A549 (cell line): Measurements from ENCODE around the gene CBX5. TPM values are rescaled to one million over a fixed set of nuclear protein-coding genes. Genes with fewer than 3 reads are reported as not detected.

Experiments used
- ATAC-seq, 2 experiments: fragments of 200-7000 bp in 1 of 2; fragments of >200 bp in 1 of 2; cut with Nextera tagmentation in 1 of 2; cut with Tn5 transposase in 1 of 2; 3 replicates each; pipeline versions ENCODE4 v1.8.0 to v1.9.1; 2018 to 2020; ENCODE audit warnings: mild to moderate bottlenecking in 1 of 2, moderate library complexity in 1 of 2
- CTCF ChIA-PET: fragments of 300-600 bp; sonication (Branson Sonifier 250); formaldehyde crosslinking; extraction: SDS; loops from one replicate; lab custom pipeline; 2021; ENCODE audit warnings: antibody characterized with exemption, inconsistent platforms; lab: Yijun Ruan, JAX
- POLR2A ChIA-PET: fragments of 350-600 bp; formaldehyde crosslinking; extraction: SDS; loops from one replicate; lab custom pipeline; 2021; ENCODE audit warnings: antibody characterized with exemption, inconsistent platforms; lab: Yijun Ruan, JAX
- DNase-seq, 2 experiments: peaks; one replicate each; pipeline versions ENCODE4 v3.0.0 to v3.0.0-alpha.2; 2011 to 2016; ENCODE audit warnings: low read depth in 1 of 2, low spot score in 1 of 2
- FAIRE-seq: peaks from 2 replicates; lab custom pipeline; 2011; peaks lifted over from hg19 to GRCh38; lab: Jason Lieb, UNC
- H3K27ac ChIP-seq, 2 experiments: fragments of >200 bp; sonication (Bioruptor Twin); formaldehyde crosslinking; 3 replicates each; pipeline ENCODE4 v1.5.1; 2016 to 2017
- H3K4me1 ChIP-seq: fragments of >200 bp; sonication (Bioruptor Twin); formaldehyde crosslinking; 3 replicates; pipeline ENCODE4 v1.6.1; 2016
- H3K4me2 ChIP-seq: fragments of >200 bp; sonication (Bioruptor Twin); formaldehyde crosslinking; 3 replicates; pipeline ENCODE4 v1.6.1; 2016
- H3K4me3 ChIP-seq: fragments of >200 bp; sonication (Bioruptor Twin); formaldehyde crosslinking; 3 replicates; pipeline ENCODE4 v1.5.1; 2016
- H3K9me3 ChIP-seq: fragments of >200 bp; sonication (Bioruptor Twin); formaldehyde crosslinking; 3 replicates; pipeline ENCODE4 v1.6.1; 2016
- BHLHE40 ChIP-seq: IDR thresholded peaks from 2 replicates; pipeline ENCODE4 v1.6.1; 2012; ENCODE audit warnings: low read depth, low read length, inconsistent platforms
- EHMT2 ChIP-seq: fragments of 200-600 bp; sonication (generic); IDR thresholded peaks from 2 replicates; pipeline ENCODE4 v1.6.1; 2016; ENCODE audit warnings: antibody characterized with exemption, low read depth, mild to moderate bottlenecking, moderate library complexity
- ESRRA ChIP-seq: fragments of 150-350 bp; IDR thresholded peaks from 2 replicates; pipeline ENCODE4 v1.6.1; 2014; ENCODE audit warnings: mild to moderate bottlenecking, low read length, borderline replicate concordance
- FOSB ChIP-seq: fragments of 250-450 bp; sonication (Bioruptor Pico); IDR thresholded peaks from 2 replicates; pipeline ENCODE4 v1.5.0; 2020; ENCODE audit warnings: mild to moderate bottlenecking, moderate library complexity
- HEYL ChIP-seq: fragments of 250-450 bp; sonication (Bioruptor Pico); IDR thresholded peaks from 2 replicates; pipeline ENCODE4 v1.8.0; 2021; ENCODE audit warnings: mild to moderate bottlenecking, moderate library complexity
- KDM1A ChIP-seq: fragments of 200-600 bp; sonication (generic); IDR thresholded peaks from 2 replicates; pipeline ENCODE4 v1.6.1; 2016; ENCODE audit warnings: low read depth, mild to moderate bottlenecking
- POLR2A ChIP-seq: IDR thresholded peaks from 2 replicates; pipeline ENCODE4 v1.6.1; 2012; ENCODE audit warnings: mild to moderate bottlenecking, low read length
- POLR2AphosphoS2 ChIP-seq: conservative IDR thresholded peaks from 2 replicates; pipeline ENCODE4 v1.6.1; 2012; ENCODE audit warnings: low read length, improper control_type of control experiment, inconsistent platforms
- RAD21 ChIP-seq, 2 experiments: fragments of >200 bp in 1 of 2; sonication (Bioruptor Twin) in 1 of 2; formaldehyde crosslinking in 1 of 2; IDR thresholded peaks in 1 of 2; conservative IDR thresholded peaks in 1 of 2; 2 replicates in 1 of 2; 3 replicates in 1 of 2; pipeline ENCODE4 v1.6.1; 2012 to 2018; ENCODE audit warnings: inconsistent platforms in 1 of 2
- RARB ChIP-seq: fragments of 250-450 bp; sonication (Bioruptor Pico); IDR thresholded peaks from 2 replicates; pipeline ENCODE4 v1.8.0; 2021; ENCODE audit warnings: mild to moderate bottlenecking, moderate library complexity
- RFX5 ChIP-seq: fragments of 450-650 bp; IDR thresholded peaks from 2 replicates; pipeline ENCODE4 v1.7.1; 2014; ENCODE audit warnings: antibody characterized with exemption, mild to moderate bottlenecking, moderate library complexity
- RNF2 ChIP-seq: fragments of 200-600 bp; sonication (generic); IDR thresholded peaks from 2 replicates; pipeline ENCODE4 v1.6.1; 2016; ENCODE audit warnings: low read depth, mild to moderate bottlenecking, antibody characterized with exemption, moderate library complexity, borderline replicate concordance
- SMC3 ChIP-seq: fragments of >200 bp; sonication (Bioruptor Twin); formaldehyde crosslinking; IDR thresholded peaks from 3 replicates; pipeline ENCODE4 v1.6.1; 2018; ENCODE audit warnings: inconsistent platforms
- ZC3H11A ChIP-seq: fragments of 450-650 bp; IDR thresholded peaks from 2 replicates; pipeline ENCODE4 v1.6.1; 2014; ENCODE audit warnings: antibody characterized with exemption, mild to moderate bottlenecking
- ZFP36 ChIP-seq: fragments of 450-650 bp; IDR thresholded peaks from 2 replicates; pipeline ENCODE4 v1.6.1; 2014; ENCODE audit warnings: borderline replicate concordance; ENCODE audit not compliant: partially characterized antibody
- WGBS: methylation state at CpG from one replicate; pipeline ENCODE4 v1.1.6; 2017; ENCODE audit errors: missing lambda C conversion rate; 5-methylcytosine and 5-hydroxymethylcytosine counted together
- polyA plus RNA-seq, 4 experiments: library from polyadenylated mRNA; depleted of rRNA in 3 of 4; stranded (reverse); fragments of >200 nt; fragmentation: RNase III in 1 of 4; extraction: RNeasy Plus Mini Kit Qiagen cat#74134 plus additional on column Dnase treatment in 1 of 4; gene quantifications; 2 replicates in 3 of 4; 3 replicates in 1 of 4; pipeline ENCODE4 v1.2.3, GENCODE V29; 2011 to 2017
- TF ChIP-seq, protein P1 (sequence below): IDR thresholded peaks from 2 replicates; pipeline ENCODE4 v1.6.1; 2012
- TF ChIP-seq, protein P2 (sequence below): fragments of 150-350 bp; IDR thresholded peaks from 2 replicates; pipeline ENCODE4 v1.6.1; 2014; ENCODE audit warnings: low read depth, mild to moderate bottlenecking, low read length
- TF ChIP-seq, protein P3 (sequence below): fragments of >200 bp; sonication (Bioruptor Twin); formaldehyde crosslinking; IDR thresholded peaks from 3 replicates; pipeline ENCODE4 v1.5.1; 2016
- TF ChIP-seq, protein P4 (sequence below): IDR thresholded peaks from 2 replicates; pipeline ENCODE4 v1.6.1; 2012; ENCODE audit warnings: low read depth, borderline replicate concordance

Gene CBX5
- polyA plus RNA-seq, 2 of the 4 experiments (the other 2 are of a cell fraction), result 39.5 to 129 TPM

DNA sequence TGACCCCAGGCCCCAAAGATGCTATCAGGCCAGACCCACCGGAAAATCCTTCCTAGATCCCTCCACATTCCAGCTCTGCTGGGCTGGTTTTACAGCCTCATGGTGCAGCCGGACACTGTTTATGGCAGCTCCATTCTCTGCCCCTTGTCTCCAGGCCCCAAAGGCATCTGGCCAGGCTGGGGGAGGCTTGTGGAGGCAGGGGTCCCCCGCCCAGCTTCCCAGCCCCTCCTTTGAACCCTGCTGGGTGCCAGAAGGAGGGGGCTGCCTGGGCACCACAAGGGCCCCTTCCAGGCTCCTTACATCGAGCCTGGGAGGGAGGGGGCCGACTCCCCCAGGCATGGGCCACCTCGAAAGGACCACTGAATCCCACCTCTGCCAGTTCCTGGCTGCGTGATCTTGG, 71.3 kb downstream of the CBX5 start:
- no peak for DNase-seq
- Histone ChIP-seq H3K4me1 (no peaks in the 10 kb centered on the region), H3K4me2 (no peak overlapping the region), H3K4me3 (no peak overlapping the region), H3K27ac (0 out of 6 replicates have a peak overlapping the region, but pooled peaks of 1 of the 2 experiments have one; percentile 11), H3K9me3 (no peaks in the 10 kb centered on the region)
- ChIA-PET CTCF (interaction anchor here (0.9 to 24.8 kb wide), 28 partner anchors 11 to 506 kb away, joined by 3 to 1074 read pairs (median 6); partner anchors contain the start of genes CALCOCO1, HOXC10, HOXC5 and HOXC6), POLR2A (interaction anchor here (1.4 to 1.5 kb wide), 2 partner anchors 176 to 209 kb away, joined by 3 to 8 read pairs; partner anchors contain the start of genes HOXC5 and HOXC9)
- TF ChIP-seq ESRRA (no peak), EHMT2 (no peak), KDM1A (no peak), RFX5 (no peak)
- TF ChIP-seq, protein P1, sequence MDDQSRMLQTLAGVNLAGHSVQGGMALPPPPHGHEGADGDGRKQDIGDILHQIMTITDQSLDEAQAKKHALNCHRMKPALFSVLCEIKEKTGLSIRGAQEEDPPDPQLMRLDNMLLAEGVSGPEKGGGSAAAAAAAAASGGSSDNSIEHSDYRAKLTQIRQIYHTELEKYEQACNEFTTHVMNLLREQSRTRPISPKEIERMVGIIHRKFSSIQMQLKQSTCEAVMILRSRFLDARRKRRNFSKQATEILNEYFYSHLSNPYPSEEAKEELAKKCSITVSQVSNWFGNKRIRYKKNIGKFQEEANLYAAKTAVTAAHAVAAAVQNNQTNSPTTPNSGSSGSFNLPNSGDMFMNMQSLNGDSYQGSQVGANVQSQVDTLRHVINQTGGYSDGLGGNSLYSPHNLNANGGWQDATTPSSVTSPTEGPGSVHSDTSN, result no peak
- TF ChIP-seq, protein P2, sequence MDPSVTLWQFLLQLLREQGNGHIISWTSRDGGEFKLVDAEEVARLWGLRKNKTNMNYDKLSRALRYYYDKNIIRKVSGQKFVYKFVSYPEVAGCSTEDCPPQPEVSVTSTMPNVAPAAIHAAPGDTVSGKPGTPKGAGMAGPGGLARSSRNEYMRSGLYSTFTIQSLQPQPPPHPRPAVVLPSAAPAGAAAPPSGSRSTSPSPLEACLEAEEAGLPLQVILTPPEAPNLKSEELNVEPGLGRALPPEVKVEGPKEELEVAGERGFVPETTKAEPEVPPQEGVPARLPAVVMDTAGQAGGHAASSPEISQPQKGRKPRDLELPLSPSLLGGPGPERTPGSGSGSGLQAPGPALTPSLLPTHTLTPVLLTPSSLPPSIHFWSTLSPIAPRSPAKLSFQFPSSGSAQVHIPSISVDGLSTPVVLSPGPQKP, result no peak
- 33% methylated on average over 7 of the region's 7 CpGs for WGBS
- no peak for FAIRE-seq
- ATAC-seq, result no peak

DNA sequence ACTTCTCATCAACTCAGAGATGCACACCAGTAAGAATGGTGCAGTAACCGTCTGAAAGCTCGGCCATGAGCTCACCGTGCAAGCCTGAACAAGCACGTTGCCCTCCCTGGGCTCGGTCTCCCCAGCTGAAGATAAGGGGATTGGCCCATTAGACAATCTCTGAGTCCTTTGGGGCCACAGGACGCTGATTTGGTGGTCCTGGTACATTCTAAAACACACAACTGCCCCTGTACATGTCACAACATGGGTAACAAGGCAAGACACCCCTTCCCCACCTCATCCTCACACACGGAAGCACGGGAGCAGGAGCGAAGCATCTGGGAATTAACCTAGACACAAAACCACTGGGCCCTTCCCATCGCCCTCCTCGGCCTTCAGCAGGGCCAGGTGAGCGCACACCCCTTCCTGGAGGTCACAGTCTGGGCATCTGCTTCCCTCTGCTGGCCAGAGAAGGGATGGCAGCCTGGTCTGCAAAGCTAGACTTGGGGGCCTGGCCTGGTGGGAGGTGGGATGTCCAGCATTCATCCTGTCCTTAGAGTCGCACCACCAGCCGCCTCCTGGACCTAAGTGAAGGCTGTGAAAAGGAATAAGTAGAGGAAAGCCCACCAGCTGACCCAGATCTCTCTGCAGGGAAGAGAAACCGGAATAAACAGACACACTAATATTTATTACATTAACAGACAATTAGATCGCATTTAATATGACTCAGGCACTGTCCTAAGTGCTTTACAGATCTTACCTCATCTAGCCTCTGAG, 72.2 kb downstream of the CBX5 start:
- H3K4me1 ChIP-seq, result no peaks in the 10 kb centered on the region
- H3K4me2 ChIP-seq, result 0 out of 3 replicates have a peak overlapping the region, but pooled peaks have one; percentile 25
- POLR2A ChIA-PET, result interaction anchor here (0.6 to 1.5 kb wide), 6 partner anchors 175 to 779 kb away, joined by 3 to 8 read pairs (median 4); partner anchors contain the start of genes HOXC10, HOXC5, HOXC8 and HOXC9
- H3K27ac ChIP-seq, result no peak overlapping the region
- 29% methylated on average over 16 of the region's 16 CpGs for WGBS
- peak; percentile 44; the same call in 1 of the 2 replicates for TF ChIP-seq ESRRA
- TF ChIP-seq HEYL (CRISPR knock-in tag), result no peak
- no peak for TF ChIP-seq ZC3H11A
- TF ChIP-seq, protein P3, sequence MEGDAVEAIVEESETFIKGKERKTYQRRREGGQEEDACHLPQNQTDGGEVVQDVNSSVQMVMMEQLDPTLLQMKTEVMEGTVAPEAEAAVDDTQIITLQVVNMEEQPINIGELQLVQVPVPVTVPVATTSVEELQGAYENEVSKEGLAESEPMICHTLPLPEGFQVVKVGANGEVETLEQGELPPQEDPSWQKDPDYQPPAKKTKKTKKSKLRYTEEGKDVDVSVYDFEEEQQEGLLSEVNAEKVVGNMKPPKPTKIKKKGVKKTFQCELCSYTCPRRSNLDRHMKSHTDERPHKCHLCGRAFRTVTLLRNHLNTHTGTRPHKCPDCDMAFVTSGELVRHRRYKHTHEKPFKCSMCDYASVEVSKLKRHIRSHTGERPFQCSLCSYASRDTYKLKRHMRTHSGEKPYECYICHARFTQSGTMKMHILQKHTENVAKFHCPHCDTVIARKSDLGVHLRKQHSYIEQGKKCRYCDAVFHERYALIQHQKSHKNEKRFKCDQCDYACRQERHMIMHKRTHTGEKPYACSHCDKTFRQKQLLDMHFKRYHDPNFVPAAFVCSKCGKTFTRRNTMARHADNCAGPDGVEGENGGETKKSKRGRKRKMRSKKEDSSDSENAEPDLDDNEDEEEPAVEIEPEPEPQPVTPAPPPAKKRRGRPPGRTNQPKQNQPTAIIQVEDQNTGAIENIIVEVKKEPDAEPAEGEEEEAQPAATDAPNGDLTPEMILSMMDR, result peak; percentile 81
- no peak for TF ChIP-seq POLR2AphosphoS2
- peak; percentile 83 for TF ChIP-seq SMC3
- no peak for TF ChIP-seq ZFP36
- TF ChIP-seq BHLHE40, result no peak
- TF ChIP-seq RARB (CRISPR knock-in tag), result no peak
- TF ChIP-seq EHMT2, result no peak
- peak; percentile 83 to 92 for TF ChIP-seq RAD21 (conservative IDR thresholded peaks at IDR 0.05 in 1 of 2, IDR thresholded peaks at IDR 0.05 in 1 of 2)
- TF ChIP-seq, protein P4, sequence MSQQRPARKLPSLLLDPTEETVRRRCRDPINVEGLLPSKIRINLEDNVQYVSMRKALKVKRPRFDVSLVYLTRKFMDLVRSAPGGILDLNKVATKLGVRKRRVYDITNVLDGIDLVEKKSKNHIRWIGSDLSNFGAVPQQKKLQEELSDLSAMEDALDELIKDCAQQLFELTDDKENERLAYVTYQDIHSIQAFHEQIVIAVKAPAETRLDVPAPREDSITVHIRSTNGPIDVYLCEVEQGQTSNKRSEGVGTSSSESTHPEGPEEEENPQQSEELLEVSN, result no peak
- no peak for TF ChIP-seq POLR2A
- TF ChIP-seq FOSB (CRISPR knock-in tag), result no peak
- TF ChIP-seq RNF2, result no peak
- TF ChIP-seq, all 56 proteins: peak for 4
- FAIRE-seq (no peak), ATAC-seq (peak; percentile 81 to 95), DNase-seq (peak; percentile 80 to 81)
- Histone ChIP-seq H3K9me3 (no peaks in the 10 kb centered on the region), H3K4me3 (no peak overlapping the region)
- CTCF ChIA-PET, result interaction anchor here (0.6 to 24.8 kb wide), 58 partner anchors 7 to 510 kb away, joined by 3 to 1074 read pairs (median 4); partner anchors contain the start of genes CALCOCO1, HOXC10, HOXC5 and HOXC6
